GM12874 (cell line): ENCODE data around the gene SOD2.

Experiments used
- TF ChIP-seq, protein P1 (sequence below): IDR thresholded peaks from 2 replicates; pipeline ENCODE4 v1.5.1; 2011; ENCODE audit warnings: low read depth, mild to moderate bottlenecking, control low read depth, low read length, moderate library complexity; ENCODE audit not compliant: insufficient read depth

Gene SOD2

DNA sequence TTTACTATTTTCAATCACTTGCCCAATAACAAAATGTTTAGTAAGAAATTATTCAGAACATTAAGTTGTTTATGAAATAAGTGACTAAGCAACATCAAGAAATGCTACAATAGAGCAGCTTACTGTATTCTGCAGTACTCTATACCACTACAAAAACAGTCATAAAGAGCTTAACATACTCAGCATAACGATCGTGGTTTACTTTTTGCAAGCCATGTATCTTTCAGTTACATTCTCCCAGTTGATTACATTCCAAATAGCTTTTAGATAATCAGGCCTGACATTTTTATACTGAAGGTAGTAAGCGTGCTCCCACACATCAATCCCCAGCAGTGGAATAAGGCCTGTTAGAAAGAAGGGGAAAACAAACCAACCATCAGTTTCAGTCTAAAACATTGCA, 10.7 kb downstream of the SOD2 start:
- TF ChIP-seq, protein P1, sequence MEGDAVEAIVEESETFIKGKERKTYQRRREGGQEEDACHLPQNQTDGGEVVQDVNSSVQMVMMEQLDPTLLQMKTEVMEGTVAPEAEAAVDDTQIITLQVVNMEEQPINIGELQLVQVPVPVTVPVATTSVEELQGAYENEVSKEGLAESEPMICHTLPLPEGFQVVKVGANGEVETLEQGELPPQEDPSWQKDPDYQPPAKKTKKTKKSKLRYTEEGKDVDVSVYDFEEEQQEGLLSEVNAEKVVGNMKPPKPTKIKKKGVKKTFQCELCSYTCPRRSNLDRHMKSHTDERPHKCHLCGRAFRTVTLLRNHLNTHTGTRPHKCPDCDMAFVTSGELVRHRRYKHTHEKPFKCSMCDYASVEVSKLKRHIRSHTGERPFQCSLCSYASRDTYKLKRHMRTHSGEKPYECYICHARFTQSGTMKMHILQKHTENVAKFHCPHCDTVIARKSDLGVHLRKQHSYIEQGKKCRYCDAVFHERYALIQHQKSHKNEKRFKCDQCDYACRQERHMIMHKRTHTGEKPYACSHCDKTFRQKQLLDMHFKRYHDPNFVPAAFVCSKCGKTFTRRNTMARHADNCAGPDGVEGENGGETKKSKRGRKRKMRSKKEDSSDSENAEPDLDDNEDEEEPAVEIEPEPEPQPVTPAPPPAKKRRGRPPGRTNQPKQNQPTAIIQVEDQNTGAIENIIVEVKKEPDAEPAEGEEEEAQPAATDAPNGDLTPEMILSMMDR: no peak

GRCh38 chr6:159681191-159681880, 11.7 kb downstream of the SOD2 start:
- TF ChIP-seq, protein P1: no peak

- TF ChIP-seq, protein P1: no peak
Observed at GRCh38 chr6:159680104-159680503, 12.9 kb downstream of the SOD2 start.

- TF ChIP-seq, protein P1: no peak
Observed at GRCh38 chr6:159679091-159680077, 13.7 kb downstream of the SOD2 start.

DNA sequence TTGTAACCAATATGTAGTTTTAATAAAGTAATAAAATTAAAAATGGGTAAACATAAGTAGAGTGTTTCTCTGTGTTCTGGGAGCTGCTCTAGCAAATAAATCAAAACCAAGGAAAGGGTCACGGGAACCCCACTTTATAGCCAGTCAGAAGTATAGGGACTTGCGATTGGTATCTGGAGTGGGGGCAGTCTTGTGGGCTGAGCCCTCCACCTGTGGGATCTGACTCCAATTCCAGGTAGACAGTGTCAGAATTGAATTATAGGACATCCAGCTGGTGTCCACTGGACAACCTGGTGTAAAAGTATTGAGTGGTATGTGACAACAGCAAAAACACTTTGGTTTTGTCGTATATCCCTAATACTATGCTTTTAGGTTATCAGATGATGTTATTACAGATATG, 14.5 kb downstream of the SOD2 start:
- TF ChIP-seq, protein P1: no peak

DNA sequence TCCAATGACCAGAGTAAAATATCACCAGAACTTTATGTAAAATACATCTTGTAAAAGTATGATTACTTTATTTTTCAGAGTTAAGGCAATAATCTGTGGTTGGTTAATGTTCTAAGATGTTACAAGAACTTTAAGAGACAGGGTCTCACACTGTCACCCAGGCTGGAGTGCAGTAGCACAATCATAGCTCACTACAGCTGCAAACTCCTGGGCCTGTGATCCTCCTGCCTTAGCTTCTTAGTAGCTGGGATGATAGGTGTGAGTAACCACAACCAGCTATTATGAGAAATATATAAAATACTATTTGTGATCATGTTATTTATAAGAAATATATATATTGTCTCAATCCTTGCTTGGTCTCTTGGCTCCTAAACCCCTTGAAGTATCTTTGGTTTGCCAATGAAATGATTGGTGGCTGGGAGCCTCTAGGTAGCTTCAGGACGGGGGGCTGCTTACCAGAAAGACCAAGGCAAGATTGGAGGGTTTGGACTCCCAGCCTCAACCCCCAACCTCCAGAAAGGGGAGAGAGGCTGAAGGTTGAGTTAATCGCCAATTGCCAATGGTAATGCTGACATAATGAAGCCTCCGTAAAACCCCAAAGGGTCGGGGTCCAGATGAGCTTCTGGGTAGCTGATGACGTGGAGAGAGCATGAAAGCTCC, 15.4 kb downstream of the SOD2 start:
- TF ChIP-seq, protein P1: no peak
